H1 (cell line): ENCODE data around the gene UBQLN4. TPM values are rescaled to one million over a fixed set of nuclear protein-coding genes. Genes with fewer than 3 reads are reported as not detected.

ENCODE experiments used
- CTCF ChIA-PET: fragments of 300-600 bp; sonication (Branson Sonifier 250); formaldehyde crosslinking; loops from one replicate; lab custom pipeline; 2021; ENCODE audit not compliant: partially characterized antibody; lab: Charles Lee
- POLR2A ChIA-PET: fragments of 300-600 bp; sonication (Branson Sonifier 250); formaldehyde crosslinking; loops from one replicate; lab custom pipeline; 2021; ENCODE audit warnings: inconsistent platforms; ENCODE audit not compliant: partially characterized antibody; lab: Charles Lee
- DNase-seq, 2 experiments: peaks; one replicate each; pipeline versions ENCODE4 v3.0.0 to v3.0.0-alpha.2; 2010 to 2022; ENCODE audit warnings: low spot score in 2 of 2, low read depth in 1 of 2, mixed read lengths in 1 of 2
- FAIRE-seq: peaks from 2 replicates; lab custom pipeline; 2011; peaks lifted over from hg19 to GRCh38; lab: Jason Lieb, UNC
- H2AFZ ChIP-seq: 2 replicates; pipeline ENCODE4 v1.8.1; 2012; ENCODE audit warnings: low read length, inconsistent platforms
- H2AK5ac ChIP-seq: 2 replicates; pipeline ENCODE4 v1.6.1; 2013; ENCODE audit warnings: low read depth, low read length
- H2BK120ac ChIP-seq: replicated peaks from 2 replicates; pipeline ENCODE3; 2013; ENCODE audit warnings: low read depth, low read length, inconsistent platforms
- H2BK12ac ChIP-seq: 2 replicates; pipeline ENCODE4 v1.6.1; 2013; ENCODE audit warnings: low read depth, low read length
- H2BK15ac ChIP-seq: 2 replicates; pipeline ENCODE4 v1.6.1; 2013; ENCODE audit warnings: low read length
- H2BK20ac ChIP-seq: 2 replicates; pipeline ENCODE4 v1.6.1; 2013; ENCODE audit warnings: low read length
- H2BK5ac ChIP-seq: 2 replicates; pipeline ENCODE4 v1.6.1; 2013; ENCODE audit warnings: low read depth, low read length
- H3K14ac ChIP-seq: 2 replicates; pipeline ENCODE4 v1.6.1; 2013; ENCODE audit warnings: inconsistent platforms; ENCODE audit not compliant: insufficient read length
- H3K18ac ChIP-seq: 2 replicates; pipeline ENCODE4 v1.6.1; 2013; ENCODE audit warnings: low read length; ENCODE audit errors: extremely low read depth
- H3K23ac ChIP-seq: 2 replicates; pipeline ENCODE4 v1.6.1; 2013; ENCODE audit warnings: inconsistent platforms; ENCODE audit not compliant: insufficient read length
- H3K23me2 ChIP-seq: 2 replicates; pipeline ENCODE4 v1.6.1; 2013; ENCODE audit warnings: low read depth, low read length
- H3K27ac ChIP-seq: 2 replicates; pipeline ENCODE4 v1.6.1; 2011; ENCODE audit warnings: low read depth, low read length, inconsistent platforms
- H3K27me3 ChIP-seq, 4 experiments: replicated peaks in 1 of 4; 1 replicate in 1 of 4; 2 replicates in 3 of 4; pipeline versions ENCODE4 v1.6.1 to v1.8.1; 2011 to 2013; ENCODE audit warnings: low read length in 3 of 4, mild to moderate bottlenecking in 3 of 4, inconsistent platforms in 2 of 4, mixed read lengths in 2 of 4, moderate library complexity in 1 of 4; ENCODE audit not compliant: control insufficient read depth in 3 of 4, insufficient read depth in 3 of 4; ENCODE audit errors: extremely low read depth in 1 of 4
- H3K36me3 ChIP-seq, 4 experiments: 2 replicates each; pipeline versions ENCODE4 v1.6.1 to v1.8.1; 2011 to 2013; ENCODE audit warnings: mild to moderate bottlenecking in 4 of 4, low read length in 3 of 4, moderate library complexity in 2 of 4, control low read depth in 1 of 4, inconsistent platforms in 1 of 4; ENCODE audit not compliant: insufficient read depth in 4 of 4, control insufficient read depth in 2 of 4
- H3K4ac ChIP-seq: replicated peaks from 2 replicates; pipeline ENCODE3; 2013; ENCODE audit warnings: low read length, low read depth, mixed read lengths, inconsistent platforms; ENCODE audit not compliant: insufficient read length
- H3K4me1 ChIP-seq, 4 experiments: replicated peaks in 1 of 4; 1 replicate in 1 of 4; 2 replicates in 3 of 4; pipeline versions ENCODE4 v1.6.1 to v1.8.1; 2011 to 2013; ENCODE audit warnings: low read length in 3 of 4, inconsistent platforms in 2 of 4, mixed read lengths in 1 of 4; ENCODE audit not compliant: insufficient read depth in 4 of 4, control insufficient read depth in 3 of 4
- H3K4me2 ChIP-seq, 2 experiments: 2 replicates each; pipeline versions ENCODE4 v1.6.1 to v1.8.1; 2011 to 2013; ENCODE audit warnings: low read depth in 2 of 2, low read length in 2 of 2, control low read depth in 1 of 2, inconsistent platforms in 1 of 2, mild to moderate bottlenecking in 1 of 2; ENCODE audit not compliant: insufficient read depth in 1 of 2
- H3K4me3 ChIP-seq, 4 experiments: fragments of 200-600, 300-600 bp in 1 of 4; sonication (generic), shearing (Covaris generic), sonication (Bioruptor Twin) in 1 of 4; 2 replicates each; pipeline versions ENCODE4 v1.5.1 to v1.8.1; 2011 to 2016; ENCODE audit warnings: low read length in 4 of 4, low read depth in 3 of 4, control low read depth in 2 of 4, inconsistent platforms in 2 of 4, mild to moderate bottlenecking in 2 of 4, mixed read lengths in 1 of 4, moderate library complexity in 1 of 4; ENCODE audit not compliant: insufficient read depth in 2 of 4; ENCODE audit errors: extremely low read depth in 1 of 4
- H3K56ac ChIP-seq: replicated peaks from 2 replicates; pipeline ENCODE3; 2013; ENCODE audit warnings: low read depth, mild to moderate bottlenecking, mixed read lengths, low read length, inconsistent platforms; ENCODE audit not compliant: insufficient read length
- H3K79me1 ChIP-seq: 2 replicates; pipeline ENCODE4 v1.6.1; 2013; ENCODE audit warnings: low read depth, low read length, control low read depth
- H3K79me2 ChIP-seq, 2 experiments: 2 replicates each; pipeline versions ENCODE4 v1.6.1 to v1.8.1; 2012 to 2013; ENCODE audit warnings: low read length in 2 of 2, mild to moderate bottlenecking in 2 of 2, inconsistent platforms in 1 of 2; ENCODE audit not compliant: insufficient read depth in 2 of 2, control insufficient read depth in 1 of 2
- H3K9ac ChIP-seq, 4 experiments: replicated peaks in 1 of 4; 1 replicate in 1 of 4; 2 replicates in 3 of 4; pipeline versions ENCODE4 v1.6.1 to v1.8.1; 2011 to 2013; ENCODE audit warnings: low read depth in 3 of 4, low read length in 3 of 4, control low read depth in 2 of 4, mild to moderate bottlenecking in 2 of 4, moderate library complexity in 2 of 4, inconsistent platforms in 1 of 4; ENCODE audit errors: extremely low read depth in 1 of 4
- H3K9me3 ChIP-seq, 2 experiments: 2 replicates each; pipeline versions ENCODE4 v1.6.1 to v1.8.1; 2012 to 2013; ENCODE audit warnings: mild to moderate bottlenecking in 2 of 2, moderate library complexity in 2 of 2, control low read depth in 1 of 2, inconsistent platforms in 1 of 2, low read depth in 1 of 2, low read length in 1 of 2, mixed read lengths in 1 of 2; ENCODE audit not compliant: insufficient read depth in 2 of 2
- H4K20me1 ChIP-seq, 2 experiments: replicated peaks in 1 of 2; 2 replicates each; pipeline versions ENCODE3 to v1.8.1; 2011 to 2013; ENCODE audit warnings: inconsistent platforms in 2 of 2, low read length in 2 of 2, mild to moderate bottlenecking in 1 of 2; ENCODE audit not compliant: insufficient read depth in 2 of 2, control insufficient read depth in 1 of 2
- H4K5ac ChIP-seq: 2 replicates; pipeline ENCODE4 v1.6.1; 2013; ENCODE audit warnings: low read length, low read depth, mixed read lengths, inconsistent platforms; ENCODE audit not compliant: insufficient read length
- H4K8ac ChIP-seq: 2 replicates; pipeline ENCODE4 v1.8.0; 2013; ENCODE audit warnings: mild to moderate bottlenecking, moderate library complexity, low read length, inconsistent platforms; ENCODE audit not compliant: insufficient read depth; ENCODE audit errors: extremely low read depth
- H4K91ac ChIP-seq: replicated peaks from 2 replicates; pipeline ENCODE3; 2013; ENCODE audit warnings: low read length, mixed read lengths, inconsistent platforms; ENCODE audit not compliant: insufficient read length
- EGR1 ChIP-seq: IDR thresholded peaks from 2 replicates; pipeline ENCODE4 v1.6.1; 2011; ENCODE audit warnings: low read depth, low read length, borderline replicate concordance
- KDM4A ChIP-seq: IDR thresholded peaks from one replicate; pipeline ENCODE4 v1.7.1; 2012; ENCODE audit warnings: low read depth, mild to moderate bottlenecking, moderate library complexity, low read length, inconsistent platforms; ENCODE audit not compliant: severe bottlenecking
- KDM5A ChIP-seq: fragments of 200-600 bp; IDR thresholded peaks from 2 replicates; pipeline ENCODE4 v1.7.1; 2012; ENCODE audit warnings: mild to moderate bottlenecking, low read length, inconsistent platforms, mixed read lengths
- RAD21 ChIP-seq, 2 experiments: IDR thresholded peaks in 1 of 2; conservative IDR thresholded peaks in 1 of 2; 2 replicates each; pipeline ENCODE4 v1.6.1; 2011; ENCODE audit warnings: low read depth in 2 of 2, low read length in 2 of 2, improper control_type of control experiment in 1 of 2, inconsistent platforms in 1 of 2, mild to moderate bottlenecking in 1 of 2, moderate library complexity in 1 of 2
- WGBS, 2 experiments: shearing (Covaris generic) in 1 of 2; methylation state at CpG; one replicate each; pipeline versions ENCODE4 v1.1.6 to v1.1.7; 2013 to 2015; ENCODE audit warnings: low lambda C conversion rate in 2 of 2, mixed read lengths in 2 of 2, inconsistent platforms in 1 of 2, low coverage in 1 of 2, missing lambda C conversion rate in 1 of 2; ENCODE audit not compliant: insufficient replicate concordance in 2 of 2, insufficient coverage in 1 of 2, insufficient read length in 1 of 2; ENCODE audit errors: extremely low coverage in 1 of 2, missing lambda C conversion rate in 1 of 2; 5-methylcytosine and 5-hydroxymethylcytosine counted together
- polyA plus RNA-seq, 7 experiments: library from polyadenylated mRNA; depleted of rRNA in 3 of 7; stranded (reverse) in 5 of 7; unstranded in 2 of 7; fragments of >200 nt in 5 of 7; fragments of 200-250 nt in 2 of 7; gene quantifications; 1 replicate in 5 of 7; 2 replicates in 1 of 7; 4 replicates in 1 of 7; pipeline versions ENCODE4 v1.2.1 to v1.2.3, GENCODE V29; 2011 to 2013; ENCODE audit warnings: missing spikeins in 2 of 7, mixed read lengths in 2 of 7
- total RNA-seq: library from RNA; stranded (reverse); fragmentation: NEBNext Ultra II Directional; extraction: Animal tissue kit (Norgen Biotek cat#: 25700); gene quantifications from 2 replicates; pipeline ENCODE4 v1.2.1, GENCODE V29; 2021

The UBQLN4 gene
- total and polyA plus RNA-seq, 2 of the 8 experiments (the other 6 are each of a cell fraction or from before 2014, with no cell fraction given), result 37.7 to 52.0 TPM

- CTCF ChIA-PET, result interaction anchor here (0.5 to 12.9 kb wide), 18 partner anchors 16 to 146 kb away, joined by 3 to 139 read pairs (median 4); no protein-coding TSS in a partner anchor
- FAIRE-seq, result no peak
- Histone ChIP-seq H3K14ac (no peak overlapping the region), H3K23me2 (peaks cover 10% of the 10 kb centered on the region), H4K5ac (no peak overlapping the region), H3K56ac (no peak overlapping the region), H4K20me1 (peaks cover 0 to 2% of the 10 kb centered on the region in 2 experiments), H3K4me2 (no peak overlapping the region), H3K4ac (no peak overlapping the region), H3K79me1 (peaks cover 3% of the 10 kb centered on the region), H3K27ac (no peak overlapping the region), H3K9me3 (no peaks in the 10 kb centered on the region), H3K27me3 (no peaks in the 10 kb centered on the region), H3K18ac (no peak overlapping the region), H4K8ac (no peak overlapping the region), H3K4me3 (no peak overlapping the region), H4K91ac (no peak overlapping the region), H3K79me2 (peaks cover 0 to 26% of the 10 kb centered on the region in 2 experiments; a peak in 3 of 4 replicates), H3K36me3 (peaks cover 12 to 25% (median 22%) of the 10 kb centered on the region in 4 experiments; a peak in 7 of 8 replicates), H2BK15ac (no peak overlapping the region), H2AFZ (no peak overlapping the region), H2AK5ac (no peak overlapping the region), H3K9ac (no peak overlapping the region), H3K4me1 (peaks cover 0 to 4% (median 0%) of the 10 kb centered on the region in 4 experiments; a peak in 1 of 7 replicates), H3K23ac (no peak overlapping the region), H2BK12ac (no peak overlapping the region), H2BK120ac (no peak overlapping the region), H2BK5ac (no peak overlapping the region), H2BK20ac (no peak overlapping the region)
- 87% methylated on average over 4 of the region's 7 CpGs; no CpG with 5 or more reads in 1 of the 2 experiments for WGBS, 2 experiments
- DNase-seq, result no peak
- TF ChIP-seq KDM4A, result no peak
- TF ChIP-seq RAD21 (IDR thresholded peaks at IDR 0.05 in 1 of 2, conservative IDR thresholded peaks at IDR 0.05 in 1 of 2; ENCODE audit: low read depth in 2 of 2, low read length in 2 of 2), result peak in 1 of 2 experiments; percentile 9; a peak in 1 of 4 replicates
- no peak for TF ChIP-seq KDM5A
- TF ChIP-seq EGR1, result no peak
- POLR2A ChIA-PET, result interaction anchor here (0.9 to 3.7 kb wide), 5 partner anchors 10 to 75 kb away, joined by 3 to 37 read pairs (median 4); partner anchors contain the start of gene RAB25
Measured at GRCh38 chr1:156051011-156051725, 2.4 kb downstream of the UBQLN4 start.
